ENCODE data around the gene SGK1.
"Not testable (repeated sequence)": the region's sequence is repeated elsewhere in the genome, so short reads cannot be mapped to it uniquely, and the experiment has no call there.

SGK1 gene

GRCh38 chr6:134216301-134217010 lies 101.5 kb downstream of the SGK1 start:
- no peak for DNase-seq

GRCh38 chr6:134213410-134213809 lies 104.5 kb downstream of the SGK1 start:
- DNase-seq = not testable (repeated sequence)

DNA sequence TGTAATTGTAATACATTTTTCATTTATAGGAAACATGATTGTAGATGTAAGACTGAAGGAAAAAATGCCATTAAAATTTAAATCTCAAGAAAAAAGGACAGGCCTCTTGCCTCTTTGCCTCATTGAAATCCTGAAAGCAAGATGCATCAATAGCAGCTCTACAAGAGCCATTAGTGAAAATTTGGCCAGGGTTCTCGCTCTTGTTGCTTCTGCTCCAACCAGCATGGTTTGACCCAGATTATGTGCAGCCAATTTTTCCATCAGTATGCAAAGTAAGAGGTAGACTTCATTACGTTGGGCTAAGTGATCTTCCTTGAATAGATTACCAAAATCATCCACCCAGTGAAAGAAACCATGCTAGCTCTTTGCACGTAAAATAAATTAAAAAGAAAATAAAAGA lies 106.6 kb downstream of the SGK1 start:
- no peak for DNase-seq

DNA sequence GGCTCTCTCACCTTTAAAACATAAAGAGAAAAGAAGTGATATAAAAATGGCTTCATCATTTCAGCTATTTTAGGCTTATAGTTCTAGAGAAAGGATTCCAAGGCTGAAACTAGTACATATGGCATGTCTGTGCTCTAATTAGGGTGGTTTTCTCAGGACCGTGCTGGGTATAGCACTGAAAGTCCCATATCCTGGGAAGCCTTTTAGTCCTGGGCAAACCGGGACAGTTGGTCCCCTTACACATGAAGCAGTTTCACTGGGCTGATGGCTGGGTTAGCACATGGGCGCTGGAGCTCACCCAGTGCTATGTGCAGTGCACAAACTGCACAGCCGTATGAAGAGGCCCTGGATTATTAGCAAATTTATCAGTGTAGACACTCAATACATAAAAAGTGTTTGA lies 110.5 kb downstream of the SGK1 start:
- DNase-seq = no peak

DNA sequence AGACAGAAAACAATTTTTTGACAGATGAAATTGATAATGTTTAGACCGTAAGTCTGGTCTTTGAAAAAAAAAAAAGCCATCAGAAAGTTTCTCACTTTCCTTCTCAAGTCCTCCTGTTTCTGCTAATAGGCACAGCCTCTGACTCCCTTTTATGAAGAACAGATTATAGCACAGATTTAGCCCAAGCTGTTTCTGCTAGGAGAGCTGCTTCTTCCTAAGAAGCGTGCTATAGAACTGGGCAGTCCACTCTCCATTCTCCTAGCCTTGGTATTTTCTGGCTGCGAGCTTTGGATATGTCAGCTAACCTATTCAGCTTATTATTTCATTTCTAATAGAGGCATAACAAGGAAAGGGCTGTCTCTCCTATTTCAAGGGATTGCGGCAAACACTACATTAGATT lies 112.5 kb downstream of the SGK1 start:
- DNase-seq = no peak

- DNase-seq = not testable (repeated sequence)
Observed at GRCh38 chr6:134204759-134205158, 113.2 kb downstream of the SGK1 start.

DNA sequence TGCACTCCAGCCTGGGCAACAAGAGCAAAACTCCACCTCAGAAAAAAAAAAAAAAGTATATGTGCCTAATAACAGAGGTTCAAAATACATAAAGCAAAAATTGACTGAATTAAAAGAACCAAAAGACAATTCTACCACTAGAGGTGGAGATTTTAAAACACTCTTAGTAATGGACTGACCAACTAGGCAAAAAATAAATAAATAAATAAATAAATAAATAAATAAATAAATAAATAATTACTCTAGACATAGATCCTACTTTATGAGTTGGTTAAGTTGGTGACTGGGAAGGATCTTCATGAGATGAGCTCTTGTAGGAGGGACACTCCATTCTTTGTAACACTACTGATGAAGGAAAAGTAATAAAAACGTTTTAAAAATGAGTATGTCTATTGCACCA lies 113.9 kb downstream of the SGK1 start:
- DNase-seq = no peak

- DNase-seq = no peak
Observed at GRCh38 chr6:134201716-134202115, 116.2 kb downstream of the SGK1 start.

- DNase-seq = no peak
Observed at GRCh38 chr6:134199848-134200606, 117.9 kb downstream of the SGK1 start.

- DNase-seq = no peak
Observed at GRCh38 chr6:134198093-134198492, 119.8 kb downstream of the SGK1 start.

DNA sequence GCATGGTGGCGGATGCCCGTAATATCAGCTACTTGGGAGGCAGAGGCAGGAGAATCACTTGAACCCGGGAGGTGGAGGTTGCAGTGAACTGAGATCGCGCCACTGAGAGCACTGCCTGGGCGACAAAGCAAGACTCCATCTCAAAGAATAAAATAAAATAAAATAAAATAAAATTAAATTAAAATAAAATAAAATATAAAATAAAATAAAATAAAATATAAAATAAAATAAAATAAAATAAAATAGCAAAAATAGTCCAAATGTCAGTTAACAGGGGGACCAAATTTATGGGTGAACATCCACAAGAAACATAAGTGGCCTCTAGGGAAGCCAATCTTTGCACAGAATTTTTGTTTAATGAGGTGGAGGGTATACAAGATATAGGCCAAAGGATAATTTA lies 120.2 kb downstream of the SGK1 start:
- DNase-seq = not testable (repeated sequence)

DNA sequence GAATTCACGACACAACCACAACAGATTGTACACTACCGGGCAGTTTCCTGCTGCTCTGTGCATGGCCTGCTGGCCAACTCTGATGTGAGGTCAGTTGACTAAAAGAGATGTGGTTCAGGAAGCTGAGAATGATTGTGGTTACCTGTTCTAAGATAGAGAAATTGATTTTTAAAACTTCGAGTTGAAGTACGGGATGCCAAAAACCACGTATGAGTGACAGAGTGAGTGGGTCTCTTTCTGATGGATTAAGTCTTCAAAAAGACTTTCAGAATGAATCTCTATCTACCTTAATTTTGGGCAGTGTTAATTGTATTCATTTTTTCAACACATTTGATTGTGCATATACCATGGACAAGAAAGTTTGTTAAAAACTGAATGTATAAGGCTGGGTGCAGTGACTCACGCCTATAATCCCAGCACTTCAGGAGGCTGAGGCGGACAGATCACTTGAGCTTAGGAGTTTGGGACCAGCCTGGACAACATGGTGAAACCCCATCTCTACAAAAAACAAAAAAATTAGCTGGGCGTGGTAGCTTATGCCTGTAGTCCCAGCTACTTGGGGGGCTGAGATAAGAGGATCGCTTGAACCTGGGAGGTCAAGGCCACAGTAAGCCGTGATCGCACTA lies 121.2 kb downstream of the SGK1 start:
- no peak for DNase-seq

DNA sequence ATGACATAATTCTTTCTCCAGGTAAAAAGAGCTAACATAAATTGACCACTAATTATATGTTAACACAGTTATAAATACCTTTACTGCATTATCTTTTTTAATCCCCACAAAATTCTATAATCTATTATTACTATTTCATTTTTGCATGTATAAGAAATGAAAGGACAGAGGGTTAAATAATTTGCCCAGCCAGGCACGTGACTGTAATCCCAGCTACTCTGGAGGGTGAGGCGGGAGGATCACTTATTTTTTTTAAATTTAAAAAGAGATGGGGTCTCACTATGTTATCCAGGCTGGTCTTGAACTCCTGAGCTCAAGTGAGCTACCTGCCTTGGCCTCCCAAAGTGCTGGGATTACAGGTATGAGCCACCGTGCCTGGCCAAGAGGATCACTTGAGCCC lies 121.9 kb downstream of the SGK1 start:
- no peak for DNase-seq

- no peak for DNase-seq
Observed at GRCh38 chr6:134195164-134195906, 122.6 kb downstream of the SGK1 start.

- no peak for DNase-seq
Observed at GRCh38 chr6:134193536-134194498, 124.1 kb downstream of the SGK1 start.

- not testable (repeated sequence) for DNase-seq
Observed at GRCh38 chr6:134192609-134193008, 125.3 kb downstream of the SGK1 start.

GRCh38 chr6:134190883-134191282 lies 127.0 kb downstream of the SGK1 start:
- DNase-seq = no peak

DNA sequence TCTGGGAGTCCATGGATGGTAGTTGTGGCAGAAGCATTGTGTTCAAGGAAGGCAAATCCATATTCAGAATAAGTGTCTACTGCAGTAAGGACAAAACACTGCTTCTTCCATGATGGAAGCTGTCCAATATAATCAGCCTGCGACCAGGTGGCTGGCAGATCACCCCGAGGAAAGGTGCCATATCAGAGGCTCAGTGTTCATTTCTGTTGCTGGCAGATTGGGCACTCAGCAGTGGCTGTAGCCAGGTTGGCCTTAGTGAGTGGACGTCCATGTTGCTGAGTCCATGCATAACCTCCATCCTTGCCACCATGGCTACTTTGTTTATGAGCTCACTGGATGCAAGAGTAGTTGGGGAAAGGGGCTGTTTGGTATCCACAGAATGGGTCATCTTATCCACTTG lies 130.2 kb downstream of the SGK1 start:
- DNase-seq = no peak

DNA sequence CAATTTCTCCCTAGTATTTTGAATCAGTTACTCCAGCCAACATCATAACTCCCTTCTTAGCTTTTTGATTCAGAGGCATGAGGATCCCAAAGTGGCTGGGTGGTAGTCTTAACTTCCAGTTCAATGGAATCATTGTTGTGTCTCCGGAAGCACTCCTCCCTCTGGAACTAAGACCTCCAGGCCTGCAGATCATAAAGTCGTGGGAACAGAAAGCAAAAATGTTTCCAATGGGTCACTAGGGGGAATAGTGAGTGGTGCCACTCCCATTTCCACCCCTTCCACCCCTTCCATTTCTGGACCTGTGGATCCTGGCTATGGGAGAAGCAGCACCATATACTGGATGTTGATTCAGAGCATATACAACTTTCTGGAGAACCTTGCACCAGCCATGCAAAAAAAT lies 130.8 kb downstream of the SGK1 start:
- DNase-seq = no peak

GRCh38 chr6:134186355-134186754 lies 131.6 kb downstream of the SGK1 start:
- DNase-seq = no peak

DNA sequence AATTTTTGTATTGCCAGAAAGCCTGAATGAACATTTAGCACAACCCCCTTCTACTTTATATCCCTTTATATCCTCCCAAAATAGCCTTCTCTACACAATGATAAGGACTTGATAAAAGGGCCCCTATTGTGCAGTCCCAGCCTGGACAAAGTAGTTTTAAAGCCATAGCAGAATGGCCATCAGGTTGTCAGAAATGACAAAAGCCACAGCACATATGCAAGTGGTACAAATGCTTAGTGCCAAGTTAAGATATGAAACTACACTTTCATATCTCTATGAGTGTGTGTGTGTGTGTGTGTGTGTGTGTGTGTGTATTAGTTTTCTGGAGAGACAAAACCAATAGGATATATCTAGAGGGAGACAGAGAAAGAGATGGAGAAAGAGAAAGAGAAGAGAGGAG lies 132.6 kb downstream of the SGK1 start:
- no peak for DNase-seq

- no peak for DNase-seq
Observed at GRCh38 chr6:134183844-134184243, 134.1 kb downstream of the SGK1 start.

Measured in KG1 (cell line).